GM15510 (cell line): Measurements from ENCODE around the gene EIF5B.

Experiments used
- POLR2A ChIP-seq: IDR thresholded peaks from 3 replicates; pipeline ENCODE4 v1.6.1; 2011; ENCODE audit warnings: borderline replicate concordance; ENCODE audit not compliant: insufficient read length; ENCODE audit errors: extremely low read depth

EIF5B gene

DNA sequence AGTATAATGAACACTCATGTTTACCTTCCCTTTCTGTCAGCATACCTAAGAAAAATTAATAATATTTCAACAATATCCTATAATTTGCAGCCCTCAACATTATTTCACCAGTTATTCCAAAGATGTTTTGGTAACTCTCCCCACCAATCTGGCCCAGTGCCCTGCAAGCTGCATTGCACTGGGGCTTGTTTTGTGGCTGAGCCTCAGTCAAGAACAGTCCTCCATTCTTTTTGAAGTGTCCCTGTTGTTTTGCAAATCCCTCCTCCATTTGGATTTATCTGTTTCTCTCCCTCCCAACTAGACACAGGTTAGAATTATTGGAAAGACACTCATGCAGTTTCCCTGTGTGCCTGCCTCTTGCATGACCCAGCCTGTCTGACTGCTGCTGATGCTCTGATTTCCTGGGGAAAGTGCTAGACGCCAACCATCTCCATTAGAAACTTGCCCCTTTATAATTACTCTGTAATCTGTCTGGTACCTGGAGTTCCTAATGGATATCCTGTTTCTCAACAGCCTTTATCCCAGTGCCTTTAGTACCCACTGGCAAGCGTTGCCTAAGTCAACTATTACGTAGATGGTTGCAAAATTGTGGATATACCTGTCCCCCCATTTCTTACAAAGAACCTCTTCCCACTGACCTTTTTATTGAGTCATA, 60.2 kb downstream of the EIF5B start:
- TF ChIP-seq POLR2A = no peak

DNA sequence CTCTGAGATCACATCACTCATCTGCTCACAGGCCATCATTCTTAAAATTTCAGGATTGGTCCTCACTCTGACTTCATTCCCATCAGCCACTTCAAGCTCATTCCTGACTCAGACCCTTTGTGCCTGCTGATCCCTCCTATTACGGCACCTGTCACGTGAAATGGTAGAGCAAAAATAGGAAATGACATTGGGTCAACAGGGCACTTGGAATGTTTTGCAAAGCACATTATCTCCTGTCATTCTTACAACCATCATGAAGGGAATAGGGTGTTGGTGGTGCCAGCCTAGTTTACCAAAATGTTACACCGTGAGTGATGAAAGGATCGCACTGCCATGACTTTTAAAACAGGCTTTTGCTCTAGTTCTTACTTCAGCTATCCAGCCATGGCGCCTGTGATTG, 61.1 kb downstream of the EIF5B start:
- TF ChIP-seq POLR2A = no peak

DNA sequence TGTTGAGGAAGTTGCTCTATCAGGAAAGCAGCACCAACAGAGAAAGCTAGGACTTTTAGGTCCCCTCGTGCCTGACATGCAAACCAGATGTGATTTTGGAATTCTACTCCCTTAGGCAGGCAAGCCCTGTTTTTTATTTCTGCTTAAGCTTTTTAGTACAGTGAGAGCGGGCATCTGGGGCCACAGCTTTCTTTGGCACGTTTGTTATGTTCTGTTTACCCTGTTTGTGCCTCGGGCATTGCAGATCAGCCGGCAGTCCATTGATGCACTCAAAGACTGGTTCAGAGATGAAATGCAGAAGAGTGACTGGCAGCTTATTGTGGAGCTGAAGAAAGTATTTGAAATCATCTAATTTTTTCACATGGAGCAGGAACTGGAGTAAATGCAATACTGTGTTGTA, 61.9 kb downstream of the EIF5B start:
- no peak for TF ChIP-seq POLR2A

DNA sequence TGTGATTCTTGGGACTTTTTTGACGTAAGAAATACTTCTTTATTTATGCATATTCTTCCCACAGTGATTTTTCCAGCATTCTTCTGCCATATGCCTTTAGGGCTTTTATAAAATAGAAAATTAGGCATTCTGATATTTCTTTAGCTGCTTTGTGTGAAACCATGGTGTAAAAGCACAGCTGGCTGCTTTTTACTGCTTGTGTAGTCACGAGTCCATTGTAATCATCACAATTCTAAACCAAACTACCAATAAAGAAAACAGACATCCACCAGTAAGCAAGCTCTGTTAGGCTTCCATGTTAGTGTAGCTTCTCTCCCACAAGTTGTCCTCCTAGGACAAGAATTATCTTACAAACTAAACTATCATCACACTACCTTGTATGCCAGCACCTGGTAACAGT, 62.6 kb downstream of the EIF5B start:
- TF ChIP-seq POLR2A = no peak

DNA sequence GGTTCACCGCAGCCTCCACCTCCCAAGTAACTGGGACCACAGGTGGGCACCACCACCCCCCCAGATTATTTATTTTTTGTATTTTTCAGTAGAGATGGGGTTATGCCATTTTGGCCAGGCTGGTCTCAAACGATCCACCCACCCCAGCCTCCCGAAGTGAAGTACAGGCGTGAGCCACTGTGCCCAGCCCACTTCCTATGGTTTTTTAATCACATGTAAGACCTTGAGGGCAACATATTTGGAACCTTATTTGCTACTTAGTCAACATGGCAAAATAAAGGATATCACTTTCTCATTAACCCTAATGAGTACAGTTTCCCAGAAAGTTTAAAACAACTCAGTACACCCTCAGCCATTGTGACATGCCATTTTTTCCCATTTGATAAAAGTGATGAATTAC, 64.7 kb downstream of the EIF5B start:
- no peak for TF ChIP-seq POLR2A

DNA sequence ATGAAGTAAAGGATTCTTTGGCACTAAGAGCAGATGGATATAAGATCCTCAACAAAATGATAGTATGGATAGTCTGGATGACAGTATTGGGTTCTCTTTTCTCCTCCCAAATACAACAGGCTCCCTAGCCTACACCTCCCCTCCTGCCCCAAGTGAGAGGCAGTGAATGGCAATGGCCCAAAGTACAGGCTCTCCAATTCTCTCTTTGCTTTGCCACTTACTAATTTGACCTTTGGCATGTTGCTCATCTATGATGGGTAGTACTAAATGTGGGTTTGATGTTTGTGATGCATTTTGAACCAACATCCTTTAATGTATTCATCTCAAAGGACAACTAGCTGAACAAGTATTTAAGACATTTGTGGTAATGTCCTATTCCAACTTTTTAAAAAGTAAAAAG, 65.9 kb downstream of the EIF5B start:
- no peak for TF ChIP-seq POLR2A

DNA sequence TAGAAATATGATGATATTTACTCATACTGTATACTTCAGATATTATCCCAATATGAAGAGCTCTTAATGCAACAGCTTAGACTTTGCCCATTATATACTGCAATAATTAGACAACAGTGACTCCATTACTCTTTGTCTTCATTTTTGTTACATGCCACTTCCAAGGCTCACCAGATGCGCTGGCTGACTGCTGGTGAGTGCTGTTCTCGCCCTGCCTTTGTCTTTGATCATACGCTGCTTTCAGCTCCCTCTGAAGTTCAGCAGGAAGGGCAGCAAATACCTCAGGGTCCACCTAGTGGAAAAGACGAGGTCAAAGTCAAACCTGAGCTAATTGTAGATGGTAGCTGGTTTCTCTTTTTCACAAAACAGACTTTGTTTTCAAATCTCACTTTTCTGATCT, 66.3 kb downstream of the EIF5B start:
- TF ChIP-seq POLR2A = no peak

DNA sequence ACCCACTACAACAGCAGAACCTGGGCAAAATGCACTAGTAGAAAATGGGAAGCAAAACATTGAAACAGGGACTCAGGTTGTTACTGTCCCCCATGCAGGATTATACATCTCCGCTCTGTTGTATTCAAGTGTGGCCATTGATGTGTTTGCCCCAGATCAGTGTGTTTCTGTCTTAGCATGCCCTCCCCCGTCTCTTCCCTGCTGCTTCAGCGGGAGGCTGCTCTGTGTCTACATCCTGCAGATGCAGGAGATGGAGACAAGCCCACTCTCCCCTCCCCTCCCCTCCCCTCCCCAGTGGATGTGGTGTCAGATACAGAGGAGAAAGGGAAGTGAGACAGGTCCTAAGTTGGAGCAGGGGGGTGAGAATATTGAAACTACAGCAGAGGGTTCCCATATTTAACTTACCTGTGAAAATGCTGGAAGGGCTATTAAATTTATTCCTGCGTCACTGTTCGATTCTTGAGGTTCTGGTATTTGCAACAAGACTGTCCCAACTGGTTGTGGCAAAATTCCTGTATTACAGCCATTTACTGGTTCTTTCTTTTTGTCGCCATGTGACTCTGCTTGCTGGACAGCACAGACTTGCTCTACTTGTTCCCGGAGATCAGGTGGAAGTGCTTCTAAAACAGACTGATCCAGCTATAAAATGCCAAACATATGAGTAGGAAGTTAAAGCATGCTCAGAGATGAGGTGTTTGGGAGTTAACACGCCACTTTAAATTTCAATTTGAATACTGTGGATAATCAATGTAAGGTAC, 67.0 kb downstream of the EIF5B start:
- no peak for TF ChIP-seq POLR2A

DNA sequence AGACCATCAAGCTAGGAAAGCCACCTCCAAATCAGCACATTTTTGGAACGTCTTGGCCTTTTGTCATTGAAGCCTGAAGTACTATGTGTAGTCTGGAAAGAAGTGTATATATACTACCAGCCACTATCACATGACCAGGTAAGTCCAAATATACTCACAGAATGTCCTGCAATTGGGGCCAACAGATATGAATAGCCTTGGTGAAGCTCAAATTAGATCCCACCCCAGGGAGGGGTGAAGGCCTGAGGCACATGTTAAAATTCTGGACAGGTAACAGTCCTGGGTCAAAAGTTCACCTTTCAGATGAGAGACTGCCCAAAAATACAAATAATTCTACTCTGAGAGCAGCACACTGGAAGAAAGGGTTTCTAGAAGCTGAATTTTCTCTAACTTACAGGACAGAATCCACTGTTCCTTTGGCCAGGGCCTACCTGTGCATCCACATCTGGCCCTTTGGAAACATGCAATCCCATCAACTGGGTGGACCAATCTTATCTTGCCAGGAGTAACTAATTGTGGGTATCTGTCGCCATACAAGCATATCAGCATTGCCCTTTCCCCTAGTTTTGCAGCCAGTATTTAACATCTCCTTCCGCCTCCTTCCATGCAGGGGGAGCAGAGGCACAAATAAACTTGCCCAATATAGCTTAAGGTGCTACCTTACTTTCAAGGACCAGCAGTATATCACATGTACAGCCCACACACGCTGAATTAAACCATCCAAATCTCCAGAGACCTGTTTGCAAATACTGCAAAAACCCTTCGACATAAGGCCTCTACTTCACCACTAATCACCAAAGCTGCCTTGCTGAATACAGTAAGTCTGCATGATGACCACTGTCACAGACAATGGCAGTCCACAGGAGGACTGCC, 67.8 kb downstream of the EIF5B start:
- TF ChIP-seq POLR2A = no peak

DNA sequence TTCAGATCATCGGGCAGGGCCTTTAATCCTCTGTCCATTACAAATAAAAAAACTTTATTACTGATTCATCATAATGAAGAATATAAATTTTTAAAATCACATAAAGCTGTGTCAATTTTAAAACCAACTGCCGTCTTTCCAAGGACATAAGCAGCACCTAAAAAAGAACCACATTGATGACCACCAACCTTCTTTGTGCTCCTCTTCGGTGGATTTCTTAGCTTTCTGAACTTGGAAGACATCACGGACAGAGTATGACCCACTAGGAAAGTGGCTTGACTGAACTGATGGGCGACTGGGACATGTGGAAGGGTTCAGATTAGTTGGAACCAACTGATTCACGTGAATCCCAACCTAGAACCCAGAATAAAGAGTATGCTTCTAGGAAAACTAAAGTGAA, 68.9 kb downstream of the EIF5B start:
- no peak for TF ChIP-seq POLR2A

DNA sequence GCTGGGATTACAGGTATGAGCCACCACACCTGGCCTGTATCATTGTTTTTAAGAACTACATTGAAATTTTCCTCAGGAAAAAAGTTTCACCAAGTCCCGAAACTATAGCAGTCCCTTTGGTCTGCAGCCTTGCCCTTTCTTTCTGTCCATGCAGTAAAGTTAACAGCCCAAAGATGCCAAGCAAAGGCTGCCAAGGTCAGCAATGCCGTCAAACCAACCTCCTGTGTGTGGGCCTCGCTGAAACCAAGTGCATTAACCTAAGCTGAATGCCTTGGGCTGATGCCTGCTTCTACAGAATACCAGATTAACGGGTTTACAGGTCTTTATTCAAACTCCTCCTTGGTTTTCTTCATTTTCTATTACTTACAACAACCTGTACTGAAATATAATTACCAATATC, 73.1 kb downstream of the EIF5B start:
- TF ChIP-seq POLR2A = no peak

DNA sequence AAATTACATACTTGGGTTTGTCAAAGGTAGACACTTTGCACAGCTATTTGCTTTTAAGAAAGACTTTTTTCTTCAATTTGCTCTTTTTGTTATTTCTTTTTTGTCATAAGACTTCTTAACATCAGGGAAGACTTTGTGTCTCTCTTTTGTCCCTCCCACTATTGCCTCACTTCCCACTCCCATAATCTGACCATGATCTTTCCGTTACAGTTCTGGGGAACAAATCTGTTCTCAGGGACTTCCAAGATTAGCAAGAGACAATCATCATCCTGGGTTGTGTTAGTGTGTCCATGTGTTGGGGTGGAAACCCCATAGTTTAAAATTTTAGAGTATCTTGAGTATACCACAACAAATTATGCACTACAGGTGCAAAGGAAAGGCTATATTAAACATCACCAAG, 77.4 kb downstream of the EIF5B start:
- no peak for TF ChIP-seq POLR2A

DNA sequence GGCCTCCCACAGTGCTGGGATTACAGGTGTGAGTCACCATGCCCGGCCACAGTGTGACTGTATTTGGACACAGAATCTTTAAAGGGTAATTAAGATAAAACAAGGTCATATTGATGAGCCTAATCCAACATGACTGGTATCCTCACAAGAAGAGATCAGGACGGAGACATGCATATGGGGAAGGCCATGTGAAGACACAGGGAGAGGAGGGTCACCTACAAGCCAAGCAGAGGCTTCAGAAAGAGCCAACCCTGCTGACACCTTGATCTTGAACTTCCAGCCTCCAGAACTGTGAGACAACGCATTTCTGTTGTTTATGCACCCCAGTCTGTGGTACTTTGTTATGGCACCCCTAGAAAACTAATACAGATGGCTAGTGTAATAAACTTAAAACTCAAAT, 80.2 kb downstream of the EIF5B start:
- TF ChIP-seq POLR2A = no peak

DNA sequence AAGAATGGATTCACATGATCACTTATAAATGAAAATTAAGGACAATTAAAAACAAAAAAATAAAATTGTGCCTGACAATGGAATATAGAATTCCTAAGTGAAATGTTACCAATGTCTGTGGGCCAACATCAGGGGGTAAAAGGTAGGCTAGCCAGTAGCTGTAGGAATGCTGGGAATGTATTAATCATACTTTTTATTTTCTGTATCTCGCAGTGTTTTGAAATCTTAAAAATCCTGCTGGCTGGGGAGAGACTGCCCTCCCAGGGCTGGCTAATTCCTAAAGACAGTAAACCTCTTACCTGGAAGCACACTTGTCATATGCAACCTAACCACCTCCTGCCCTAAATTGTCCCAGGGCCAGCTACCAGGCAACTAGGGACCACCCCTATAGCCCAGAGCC, 82.8 kb downstream of the EIF5B start:
- no peak for TF ChIP-seq POLR2A

DNA sequence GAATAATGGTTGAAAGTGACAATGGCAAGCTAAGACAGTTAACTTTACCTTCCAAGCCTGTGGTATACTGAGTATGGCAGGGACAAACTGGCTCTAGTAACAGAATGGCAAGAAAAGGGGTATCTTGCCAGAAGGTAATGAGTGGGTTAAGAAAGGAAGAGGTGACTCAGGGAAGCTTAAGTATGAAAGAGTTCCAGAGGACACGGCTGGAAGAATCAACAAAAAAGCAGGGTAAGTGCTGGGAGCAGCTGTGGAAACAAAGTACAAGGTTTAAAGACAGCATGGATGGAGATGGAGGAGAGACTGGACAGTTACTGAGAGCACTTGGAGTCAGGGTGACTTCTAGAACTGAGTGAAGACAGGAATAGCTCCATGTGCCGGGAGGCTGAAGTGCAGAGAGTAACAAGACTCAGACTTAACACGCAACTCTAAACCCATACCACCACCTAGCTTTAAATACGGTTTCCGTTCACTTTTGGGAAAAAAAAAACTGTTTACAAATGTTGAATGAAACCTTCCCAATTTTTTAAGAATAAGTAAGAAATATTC, 83.6 kb downstream of the EIF5B start:
- TF ChIP-seq POLR2A = no peak
